HepG2 (cell line): ENCODE measurements around the gene SH3D19. TPM values are rescaled to one million over a fixed set of nuclear protein-coding genes. Genes with fewer than 3 reads are reported as not detected.

Source experiments
- ATAC-seq: fragments of 200-7000 bp; cut with Tn5 transposase; 3 replicates; pipeline ENCODE4 v1.9.1; 2020; ENCODE audit warnings: mild to moderate bottlenecking, moderate library complexity
- BruUV-seq: library from RNA; stranded (reverse); fragments of 400-500 nt; replicated peaks from 2 replicates; lab custom pipeline; 2021; lab: Mats Ljungman, UMichigan
- CTCF ChIA-PET: fragments of 300-600 bp; formaldehyde crosslinking; extraction: SDS; loops from one replicate; lab custom pipeline; 2021; ENCODE audit warnings: low total read pairs, inconsistent platforms, low intra/inter-chr PET ratio; lab: Yijun Ruan, JAX
- POLR2A ChIA-PET: fragments of 350-600 bp; sonication (Branson Sonifier 250); formaldehyde crosslinking; loops from one replicate; lab custom pipeline; 2020; ENCODE audit warnings: antibody characterized with exemption, inconsistent platforms; lab: Yijun Ruan, JAX
- DNase-seq: peaks from one replicate; pipeline ENCODE4 v3.0.0-alpha.2; 2015; ENCODE audit warnings: low spot score
- FAIRE-seq: peaks from 3 replicates; lab custom pipeline; 2011; peaks lifted over from hg19 to GRCh38; lab: Jason Lieb, UNC
- H2AFZ ChIP-seq: one replicate; pipeline ENCODE4 v1.6.1; 2011; ENCODE audit warnings: low read length, inconsistent platforms
- H3K27ac ChIP-seq: fragments of 300-600 bp; 3 replicates; pipeline ENCODE4 v1.8.0; 2011; ENCODE audit warnings: mixed run types, mild to moderate bottlenecking, mixed read lengths, low read length, inconsistent platforms; ENCODE audit not compliant: insufficient read depth; ENCODE audit errors: extremely low read length
- H3K27me3 ChIP-seq, 2 experiments: fragments of 200-600 bp in 1 of 2; 2 replicates in 1 of 2; 3 replicates in 1 of 2; pipeline versions ENCODE4 v1.6.0 to v1.8.0; 2011; ENCODE audit warnings: low read length in 2 of 2, mild to moderate bottlenecking in 2 of 2, moderate library complexity in 2 of 2, inconsistent platforms in 1 of 2; ENCODE audit not compliant: insufficient read depth in 2 of 2, control insufficient read depth in 1 of 2
- H3K36me3 ChIP-seq, 2 experiments: fragments of 200-600 bp in 1 of 2; replicated peaks in 1 of 2; 2 replicates in 1 of 2; 3 replicates in 1 of 2; pipeline versions ENCODE4 v1.5.1 to v1.8.0; 2011; ENCODE audit warnings: low read length in 2 of 2, inconsistent platforms in 1 of 2; ENCODE audit not compliant: insufficient read depth in 2 of 2, control insufficient read depth in 1 of 2
- H3K4me1 ChIP-seq: 2 replicates; pipeline ENCODE4 v1.5.1; 2012; ENCODE audit warnings: low read length, inconsistent platforms; ENCODE audit not compliant: insufficient read depth
- H3K4me2 ChIP-seq: 2 replicates; pipeline ENCODE4 v1.6.0; 2011; ENCODE audit warnings: low read depth, low read length, inconsistent platforms
- H3K4me3 ChIP-seq, 3 experiments: fragments of 200-600 bp in 1 of 3; sonication (generic), shearing (Covaris generic) in 1 of 3; replicated peaks in 1 of 3; 2 replicates each; pipeline ENCODE4 v1.5.1; 2011 to 2016; ENCODE audit warnings: low read length in 3 of 3, inconsistent platforms in 2 of 3, low read depth in 2 of 3, mild to moderate bottlenecking in 2 of 3, control low read depth in 1 of 3, mixed read lengths in 1 of 3; ENCODE audit not compliant: insufficient read depth in 1 of 3
- H3K79me2 ChIP-seq: one replicate; pipeline ENCODE4 v1.6.1; 2011; ENCODE audit warnings: low read length, inconsistent platforms; ENCODE audit not compliant: insufficient read depth
- H3K9ac ChIP-seq: 2 replicates; pipeline ENCODE4 v1.6.0; 2011; ENCODE audit warnings: mild to moderate bottlenecking, low read depth, low read length, inconsistent platforms; ENCODE audit not compliant: insufficient read depth
- H3K9me3 ChIP-seq: 2 replicates; pipeline ENCODE4 v1.5.1; 2012; ENCODE audit warnings: mild to moderate bottlenecking, low read length
- H4K20me1 ChIP-seq: 2 replicates; pipeline ENCODE4 v1.6.0; 2011; ENCODE audit warnings: inconsistent platforms, mild to moderate bottlenecking, low read length, moderate library complexity; ENCODE audit not compliant: insufficient read depth
- DR1 ChIP-seq: sonication (generic); formaldehyde crosslinking; IDR thresholded peaks from 2 replicates; pipeline ENCODE4 v1.8.0; 2021; ENCODE audit warnings: mild to moderate bottlenecking, missing genetic modification reagents, inconsistent platforms
- E2F1 ChIP-seq: sonication (generic); formaldehyde crosslinking; IDR thresholded peaks from 2 replicates; pipeline ENCODE4 v1.5.0; 2020; ENCODE audit warnings: missing genetic modification reagents
- KLF16 ChIP-seq, 2 experiments: sonication (generic) in 1 of 2; formaldehyde crosslinking in 1 of 2; IDR thresholded peaks; 2 replicates each; pipeline versions ENCODE4 v1.6.1 to v1.8.0; 2016 to 2023; ENCODE audit warnings: missing genetic modification reagents in 2 of 2, missing compliant biosample characterization in 1 of 2
- MTF1 ChIP-seq: sonication (generic); formaldehyde crosslinking; IDR thresholded peaks from 2 replicates; pipeline ENCODE4 v1.5.0; 2020; ENCODE audit warnings: missing genetic modification reagents
- SMARCE1 ChIP-seq: fragments of 450-650 bp; IDR thresholded peaks from 2 replicates; pipeline ENCODE4 v1.6.1; 2017; ENCODE audit warnings: borderline replicate concordance
- TP53 ChIP-seq: sonication (generic); formaldehyde crosslinking; conservative IDR thresholded peaks from 2 replicates; pipeline ENCODE4 v1.4.0; 2020; ENCODE audit warnings: missing genetic modification reagents
- ZBTB26 ChIP-seq: IDR thresholded peaks from 2 replicates; pipeline ENCODE4 v1.6.1; 2016; ENCODE audit warnings: missing compliant biosample characterization, missing genetic modification reagents, borderline replicate concordance
- ZBTB43 ChIP-seq: sonication (generic); formaldehyde crosslinking; conservative IDR thresholded peaks from 2 replicates; pipeline ENCODE4 v1.4.0; 2020; ENCODE audit warnings: missing genetic modification reagents
- ZFX ChIP-seq: sonication (generic); formaldehyde crosslinking; IDR thresholded peaks from 2 replicates; pipeline ENCODE4 v1.4.0; 2020; ENCODE audit warnings: mild to moderate bottlenecking, low read depth, missing genetic modification reagents, moderate library complexity
- ZNF224 ChIP-seq: sonication (generic); formaldehyde crosslinking; IDR thresholded peaks from 2 replicates; pipeline ENCODE4 v1.5.0; 2020; ENCODE audit warnings: mild to moderate bottlenecking, missing genetic modification reagents
- ZNF296 ChIP-seq: sonication (generic); formaldehyde crosslinking; conservative IDR thresholded peaks from 2 replicates; pipeline ENCODE4 v1.5.0; 2020; ENCODE audit warnings: mild to moderate bottlenecking, missing genetic modification reagents
- WGBS: methylation state at CpG from one replicate; pipeline ENCODE4 v1.1.6; 2017; ENCODE audit warnings: low lambda C conversion rate; 5-methylcytosine and 5-hydroxymethylcytosine counted together
- in situ Hi-C: cut with HindIII; loops from 2 replicates; pipeline ENCODE4 v1.10.0; 2017; ENCODE audit warnings: low pct_unique_long_range_greater_than_20kb; ENCODE audit not compliant: extremely low pct_ligation_motif_present
- intact Hi-C: fragments of 100-400 bp; cut with micrococcal nuclease; formaldehyde crosslinking; loops from one replicate; pipeline ENCODE4 v1.10.0; 2022; ENCODE audit not compliant: unreplicated experiment
- polyA plus RNA-seq, 8 experiments: library from polyadenylated mRNA; depleted of rRNA in 3 of 8; stranded (reverse) in 7 of 8; unstranded in 1 of 8; fragments of >200 nt; fragmentation: Illumina TruSeq in 4 of 8; extraction: Trizol in 4 of 8; gene quantifications; 2 replicates each; pipeline versions ENCODE4 v1.2.1 to v1.2.3, GENCODE V29; 2011 to 2016; ENCODE audit warnings: low read depth in 4 of 8, missing spikeins in 1 of 8, mixed read lengths in 1 of 8; ENCODE audit not compliant: insufficient read depth in 1 of 8
- total RNA-seq, 5 experiments: library from RNA; depleted of rRNA; stranded (reverse); fragments of >200 nt; fragmentation: Illumina TruSeq; extraction: Trizol; gene quantifications; 2 replicates each; pipeline ENCODE4 v1.2.3, GENCODE V29; 2016; ENCODE audit warnings: low read depth in 1 of 5

SH3D19 gene
- total and polyA plus RNA-seq, 2 of the 13 experiments (the other 11 are each of a cell fraction or from before 2014, with no cell fraction given) = 31.2 to 38.0 TPM

- TF ChIP-seq KLF16 (CRISPR knock-in tag; IDR thresholded peaks at IDR 0.05) = no peak
- TF ChIP-seq ZBTB26 (CRISPR knock-in tag) = no peak
- no peak for TF ChIP-seq ZFX (CRISPR knock-in tag)
- TF ChIP-seq ZNF296 (CRISPR knock-in tag) = no peak
Observed at GRCh38 chr4:151175233-151175632, 150.2 kb downstream of the SH3D19 start (continued).

GRCh38 chr4:151174784-151175183 is 150.6 kb downstream of the SH3D19 start:
- Histone ChIP-seq H3K9me3 (no peaks in the 10 kb centered on the region), H3K27ac (no peak overlapping the region), H3K4me3 (no peak overlapping the region), H4K20me1 (no peaks in the 10 kb centered on the region; the same call in 1 of the 2 replicates), H3K9ac (no peak overlapping the region), H3K27me3 (no peaks in the 10 kb centered on the region), H3K4me1 (peaks cover 8% of the 10 kb centered on the region), H3K36me3 (peaks cover 23 to 71% of the 10 kb centered on the region in 2 experiments), H3K79me2 (no peaks in the 10 kb centered on the region), H2AFZ (no peak overlapping the region), H3K4me2 (no peak overlapping the region)
- intact Hi-C loops (no loop called here), in situ Hi-C loops (no loop called here)
- ChIA-PET POLR2A (no interaction called here), CTCF (no interaction called here)
- no TSS peak for BruUV-seq
- DNase-seq = no peak
- TF ChIP-seq MTF1 (CRISPR knock-in tag) = no peak
- no peak for TF ChIP-seq ZNF224 (CRISPR knock-in tag)
- no peak for TF ChIP-seq E2F1 (CRISPR knock-in tag)
- TF ChIP-seq SMARCE1 = no peak
- TF ChIP-seq ZBTB43 (CRISPR knock-in tag) = no peak
- no peak for TF ChIP-seq DR1 (CRISPR knock-in tag)
- TF ChIP-seq TP53 (CRISPR knock-in tag) = no peak
- FAIRE-seq = no peak
- ATAC-seq = no peak
- 100% methylated on average over 6 of the region's 7 CpGs for WGBS
